HepG2 (cell line): ENCODE data around the gene AFAP1. TPM values are rescaled to one million over a fixed set of nuclear protein-coding genes. Genes with fewer than 3 reads are reported as not detected.

ENCODE experiments used
- ATF1 ChIP-seq: IDR thresholded peaks from 2 replicates; pipeline ENCODE4 v1.6.1; 2016; ENCODE audit warnings: mild to moderate bottlenecking, control low read depth
- DNMT1 ChIP-seq: sonication (generic); formaldehyde crosslinking; IDR thresholded peaks from 2 replicates; pipeline ENCODE4 v1.5.1; 2020; ENCODE audit warnings: mild to moderate bottlenecking, missing genetic modification reagents
- HNRNPLL ChIP-seq: fragments of 200-400 bp; formaldehyde crosslinking; IDR thresholded peaks from 2 replicates; pipeline ENCODE4 v1.6.1; 2017; ENCODE audit warnings: mild to moderate bottlenecking, low read depth, low read length; ENCODE audit not compliant: poor library complexity, severe bottlenecking
- ISX ChIP-seq: sonication (generic); formaldehyde crosslinking; conservative IDR thresholded peaks from 2 replicates; pipeline ENCODE4 v1.5.0; 2020; ENCODE audit warnings: missing genetic modification reagents
- POLR2G ChIP-seq: fragments of 200-400 bp; formaldehyde crosslinking; IDR thresholded peaks from 2 replicates; pipeline ENCODE4 v1.6.1; 2018; ENCODE audit warnings: mild to moderate bottlenecking, low read depth, low read length, moderate library complexity
- PTBP1 ChIP-seq: fragments of 200-400 bp; formaldehyde crosslinking; IDR thresholded peaks from 2 replicates; pipeline ENCODE4 v1.6.1; 2018; ENCODE audit warnings: low read length, low read depth; ENCODE audit not compliant: poor library complexity, severe bottlenecking
- SIX4 ChIP-seq: sonication (generic); formaldehyde crosslinking; IDR thresholded peaks from 2 replicates; pipeline ENCODE4 v1.4.0; 2020; ENCODE audit warnings: missing genetic modification reagents
- SP4 ChIP-seq: sonication (generic); formaldehyde crosslinking; IDR thresholded peaks from 2 replicates; pipeline ENCODE4 v1.8.1; 2023; ENCODE audit warnings: mild to moderate bottlenecking, missing genetic modification reagents
- TAF15 ChIP-seq: fragments of 200-400 bp; formaldehyde crosslinking; IDR thresholded peaks from one replicate; pipeline ENCODE4 v1.6.1; 2018; ENCODE audit warnings: mild to moderate bottlenecking, low read depth, low read length; ENCODE audit not compliant: poor library complexity, severe bottlenecking
- ZBTB7A ChIP-seq: sonication (generic); formaldehyde crosslinking; IDR thresholded peaks from 2 replicates; pipeline ENCODE4 v1.8.0; 2022; ENCODE audit warnings: mild to moderate bottlenecking, missing genetic modification reagents
- ZFP41 ChIP-seq: sonication (generic); formaldehyde crosslinking; IDR thresholded peaks from 2 replicates; pipeline ENCODE4 v1.4.0; 2020; ENCODE audit warnings: mild to moderate bottlenecking, missing genetic modification reagents, borderline replicate concordance
- ZNF33B ChIP-seq: sonication (generic); formaldehyde crosslinking; IDR thresholded peaks from 2 replicates; pipeline ENCODE4 v1.5.1; 2020; ENCODE audit warnings: mild to moderate bottlenecking, missing genetic modification reagents
- ZNF34 ChIP-seq: sonication (generic); formaldehyde crosslinking; IDR thresholded peaks from 2 replicates; pipeline ENCODE4 v1.4.0; 2020; ENCODE audit warnings: mild to moderate bottlenecking, missing genetic modification reagents, borderline replicate concordance
- ZNF672 ChIP-seq: sonication (generic); formaldehyde crosslinking; IDR thresholded peaks from 2 replicates; pipeline ENCODE4 v1.8.1; 2022; ENCODE audit warnings: missing genetic modification reagents
- ZNF839 ChIP-seq: sonication (generic); formaldehyde crosslinking; IDR thresholded peaks from 2 replicates; pipeline ENCODE4 v1.4.0; 2020; ENCODE audit warnings: missing genetic modification reagents, mild to moderate bottlenecking, borderline replicate concordance
- ZNF841 ChIP-seq: sonication (generic); formaldehyde crosslinking; IDR thresholded peaks from 2 replicates; pipeline ENCODE4 v1.8.1; 2023; ENCODE audit warnings: missing genetic modification reagents, borderline replicate concordance
- polyA plus RNA-seq, 8 experiments: library from polyadenylated mRNA; depleted of rRNA in 3 of 8; stranded (reverse) in 7 of 8; unstranded in 1 of 8; fragments of >200 nt; fragmentation: Illumina TruSeq in 4 of 8; extraction: Trizol in 4 of 8; gene quantifications; 2 replicates each; pipeline versions ENCODE4 v1.2.1 to v1.2.3, GENCODE V29; 2011 to 2016; ENCODE audit warnings: low read depth in 4 of 8, missing spikeins in 1 of 8, mixed read lengths in 1 of 8; ENCODE audit not compliant: insufficient read depth in 1 of 8
- total RNA-seq, 5 experiments: library from RNA; depleted of rRNA; stranded (reverse); fragments of >200 nt; fragmentation: Illumina TruSeq; extraction: Trizol; gene quantifications; 2 replicates each; pipeline ENCODE4 v1.2.3, GENCODE V29; 2016; ENCODE audit warnings: low read depth in 1 of 5
- TF ChIP-seq, protein P1 (sequence below): sonication (generic); formaldehyde crosslinking; IDR thresholded peaks from 2 replicates; pipeline ENCODE4 v1.4.0; 2020; ENCODE audit warnings: mild to moderate bottlenecking, missing genetic modification reagents
- TF ChIP-seq, protein P2 (sequence below): sonication (generic); formaldehyde crosslinking; IDR thresholded peaks from 2 replicates; pipeline ENCODE4 v1.9.0; 2021; ENCODE audit warnings: missing genetic modification reagents, borderline replicate concordance
- TF ChIP-seq, protein P3 (sequence below): sonication (generic); formaldehyde crosslinking; IDR thresholded peaks from 2 replicates; pipeline ENCODE4 v1.4.0; 2020; ENCODE audit warnings: low read depth, mild to moderate bottlenecking, missing genetic modification reagents
- TF ChIP-seq, protein P4 (sequence below): sonication (generic); formaldehyde crosslinking; IDR thresholded peaks from 2 replicates; pipeline ENCODE4 v1.4.0; 2020; ENCODE audit warnings: mild to moderate bottlenecking, missing genetic modification reagents, borderline replicate concordance

Gene AFAP1
- total and polyA plus RNA-seq, 2 of the 13 experiments (the other 11 are each of a cell fraction or from before 2014, with no cell fraction given) = 2.5 TPM

DNA sequence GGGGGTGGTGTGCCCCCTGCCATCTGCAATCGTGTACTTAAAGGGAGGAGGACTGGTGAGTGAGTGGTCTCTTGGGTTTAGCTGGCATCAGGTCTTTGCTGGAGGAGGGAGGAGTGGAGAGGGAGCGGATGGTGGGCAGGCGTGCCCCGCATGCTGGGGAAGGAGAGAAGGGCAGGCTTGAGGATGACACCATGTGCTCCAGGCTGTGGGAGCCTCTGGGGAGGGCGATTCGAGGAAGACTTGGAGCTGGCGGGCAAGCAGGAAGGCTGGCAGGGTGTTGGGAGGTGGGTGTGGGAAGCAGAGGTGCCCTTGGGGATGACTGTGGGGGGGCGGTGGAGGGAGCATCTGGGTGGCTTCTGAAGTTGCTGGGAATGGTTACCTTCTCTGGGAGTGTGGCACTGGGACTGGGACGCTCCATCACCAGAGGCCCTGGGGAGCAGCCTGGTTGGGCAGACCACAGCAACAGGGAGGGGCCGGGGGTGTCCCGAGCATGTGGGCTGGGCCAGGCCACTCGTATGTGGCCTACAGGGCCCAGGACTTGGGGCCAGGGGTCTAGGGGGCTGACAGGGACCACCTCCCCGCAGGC is 30.8 kb upstream of the AFAP1 start (continued):
- TF ChIP-seq, protein P1, sequence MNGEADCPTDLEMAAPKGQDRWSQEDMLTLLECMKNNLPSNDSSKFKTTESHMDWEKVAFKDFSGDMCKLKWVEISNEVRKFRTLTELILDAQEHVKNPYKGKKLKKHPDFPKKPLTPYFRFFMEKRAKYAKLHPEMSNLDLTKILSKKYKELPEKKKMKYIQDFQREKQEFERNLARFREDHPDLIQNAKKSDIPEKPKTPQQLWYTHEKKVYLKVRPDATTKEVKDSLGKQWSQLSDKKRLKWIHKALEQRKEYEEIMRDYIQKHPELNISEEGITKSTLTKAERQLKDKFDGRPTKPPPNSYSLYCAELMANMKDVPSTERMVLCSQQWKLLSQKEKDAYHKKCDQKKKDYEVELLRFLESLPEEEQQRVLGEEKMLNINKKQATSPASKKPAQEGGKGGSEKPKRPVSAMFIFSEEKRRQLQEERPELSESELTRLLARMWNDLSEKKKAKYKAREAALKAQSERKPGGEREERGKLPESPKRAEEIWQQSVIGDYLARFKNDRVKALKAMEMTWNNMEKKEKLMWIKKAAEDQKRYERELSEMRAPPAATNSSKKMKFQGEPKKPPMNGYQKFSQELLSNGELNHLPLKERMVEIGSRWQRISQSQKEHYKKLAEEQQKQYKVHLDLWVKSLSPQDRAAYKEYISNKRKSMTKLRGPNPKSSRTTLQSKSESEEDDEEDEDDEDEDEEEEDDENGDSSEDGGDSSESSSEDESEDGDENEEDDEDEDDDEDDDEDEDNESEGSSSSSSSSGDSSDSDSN (CRISPR knock-in tag) = no peak
- no peak for TF ChIP-seq ZFP41 (CRISPR knock-in tag)
- TF ChIP-seq ZNF33B = no peak
- no peak for TF ChIP-seq ISX (CRISPR knock-in tag)
- TF ChIP-seq, protein P2, sequence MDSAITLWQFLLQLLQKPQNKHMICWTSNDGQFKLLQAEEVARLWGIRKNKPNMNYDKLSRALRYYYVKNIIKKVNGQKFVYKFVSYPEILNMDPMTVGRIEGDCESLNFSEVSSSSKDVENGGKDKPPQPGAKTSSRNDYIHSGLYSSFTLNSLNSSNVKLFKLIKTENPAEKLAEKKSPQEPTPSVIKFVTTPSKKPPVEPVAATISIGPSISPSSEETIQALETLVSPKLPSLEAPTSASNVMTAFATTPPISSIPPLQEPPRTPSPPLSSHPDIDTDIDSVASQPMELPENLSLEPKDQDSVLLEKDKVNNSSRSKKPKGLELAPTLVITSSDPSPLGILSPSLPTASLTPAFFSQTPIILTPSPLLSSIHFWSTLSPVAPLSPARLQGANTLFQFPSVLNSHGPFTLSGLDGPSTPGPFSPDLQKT (CRISPR knock-in tag) = no peak
- TF ChIP-seq, protein P3, sequence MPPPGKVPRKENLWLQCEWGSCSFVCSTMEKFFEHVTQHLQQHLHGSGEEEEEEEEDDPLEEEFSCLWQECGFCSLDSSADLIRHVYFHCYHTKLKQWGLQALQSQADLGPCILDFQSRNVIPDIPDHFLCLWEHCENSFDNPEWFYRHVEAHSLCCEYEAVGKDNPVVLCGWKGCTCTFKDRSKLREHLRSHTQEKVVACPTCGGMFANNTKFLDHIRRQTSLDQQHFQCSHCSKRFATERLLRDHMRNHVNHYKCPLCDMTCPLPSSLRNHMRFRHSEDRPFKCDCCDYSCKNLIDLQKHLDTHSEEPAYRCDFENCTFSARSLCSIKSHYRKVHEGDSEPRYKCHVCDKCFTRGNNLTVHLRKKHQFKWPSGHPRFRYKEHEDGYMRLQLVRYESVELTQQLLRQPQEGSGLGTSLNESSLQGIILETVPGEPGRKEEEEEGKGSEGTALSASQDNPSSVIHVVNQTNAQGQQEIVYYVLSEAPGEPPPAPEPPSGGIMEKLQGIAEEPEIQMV (CRISPR knock-in tag) = no peak
- no peak for TF ChIP-seq ZNF841
- TF ChIP-seq SIX4 (CRISPR knock-in tag) = no peak
- TF ChIP-seq PTBP1 = no peak
- no peak for TF ChIP-seq ZNF839
- TF ChIP-seq, protein P4, sequence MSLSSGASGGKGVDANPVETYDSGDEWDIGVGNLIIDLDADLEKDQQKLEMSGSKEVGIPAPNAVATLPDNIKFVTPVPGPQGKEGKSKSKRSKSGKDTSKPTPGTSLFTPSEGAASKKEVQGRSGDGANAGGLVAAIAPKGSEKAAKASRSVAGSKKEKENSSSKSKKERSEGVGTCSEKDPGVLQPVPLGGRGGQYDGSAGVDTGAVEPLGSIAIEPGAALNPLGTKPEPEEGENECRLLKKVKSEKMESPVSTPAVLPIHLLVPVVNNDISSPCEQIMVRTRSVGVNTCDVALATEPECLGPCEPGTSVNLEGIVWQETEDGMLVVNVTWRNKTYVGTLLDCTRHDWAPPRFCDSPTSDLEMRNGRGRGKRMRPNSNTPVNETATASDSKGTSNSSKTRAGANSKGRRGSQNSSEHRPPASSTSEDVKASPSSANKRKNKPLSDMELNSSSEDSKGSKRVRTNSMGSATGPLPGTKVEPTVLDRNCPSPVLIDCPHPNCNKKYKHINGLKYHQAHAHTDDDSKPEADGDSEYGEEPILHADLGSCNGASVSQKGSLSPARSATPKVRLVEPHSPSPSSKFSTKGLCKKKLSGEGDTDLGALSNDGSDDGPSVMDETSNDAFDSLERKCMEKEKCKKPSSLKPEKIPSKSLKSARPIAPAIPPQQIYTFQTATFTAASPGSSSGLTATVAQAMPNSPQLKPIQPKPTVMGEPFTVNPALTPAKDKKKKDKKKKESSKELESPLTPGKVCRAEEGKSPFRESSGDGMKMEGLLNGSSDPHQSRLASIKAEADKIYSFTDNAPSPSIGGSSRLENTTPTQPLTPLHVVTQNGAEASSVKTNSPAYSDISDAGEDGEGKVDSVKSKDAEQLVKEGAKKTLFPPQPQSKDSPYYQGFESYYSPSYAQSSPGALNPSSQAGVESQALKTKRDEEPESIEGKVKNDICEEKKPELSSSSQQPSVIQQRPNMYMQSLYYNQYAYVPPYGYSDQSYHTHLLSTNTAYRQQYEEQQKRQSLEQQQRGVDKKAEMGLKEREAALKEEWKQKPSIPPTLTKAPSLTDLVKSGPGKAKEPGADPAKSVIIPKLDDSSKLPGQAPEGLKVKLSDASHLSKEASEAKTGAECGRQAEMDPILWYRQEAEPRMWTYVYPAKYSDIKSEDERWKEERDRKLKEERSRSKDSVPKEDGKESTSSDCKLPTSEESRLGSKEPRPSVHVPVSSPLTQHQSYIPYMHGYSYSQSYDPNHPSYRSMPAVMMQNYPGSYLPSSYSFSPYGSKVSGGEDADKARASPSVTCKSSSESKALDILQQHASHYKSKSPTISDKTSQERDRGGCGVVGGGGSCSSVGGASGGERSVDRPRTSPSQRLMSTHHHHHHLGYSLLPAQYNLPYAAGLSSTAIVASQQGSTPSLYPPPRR (CRISPR knock-in tag) = peak; percentile 2; the same call in 1 of the 2 replicates
- peak; percentile 51; the same call in 1 of the 2 replicates for TF ChIP-seq SP4 (CRISPR knock-in tag)
- no peak for TF ChIP-seq HNRNPLL
- TF ChIP-seq TAF15 = no peak
- TF ChIP-seq ZBTB7A (CRISPR knock-in tag) = 0 out of 2 replicates have a peak, but pooled peaks have one; percentile 1
- TF ChIP-seq ATF1 (CRISPR knock-in tag) = no peak
- no peak for TF ChIP-seq ZNF34
- TF ChIP-seq ZNF672 (CRISPR knock-in tag) = no peak
- TF ChIP-seq POLR2G = no peak
- peak; percentile 45; the same call in 1 of the 2 replicates for TF ChIP-seq DNMT1 (CRISPR knock-in tag)
